Measurements from ENCODE around the gene IMMT. TPM values are rescaled to one million over a fixed set of nuclear protein-coding genes. Genes with fewer than 3 reads are reported as not detected.

The IMMT gene
- total and polyA plus RNA-seq, 9 of the 15 experiments (the other 6 are each of a cell fraction or from before 2014, with no cell fraction given) = 119 to 294 (median 140) TPM

GRCh38 chr2:86105969-86106945 is 89.0 kb downstream of the IMMT start, which contains the start of gene PTCD3 (continued):
- TF ChIP-seq DPF2 (IDR thresholded peaks at IDR 0.05) = no peak
- TF ChIP-seq IRF1 (CRISPR knock-in tag; IDR thresholded peaks at IDR 0.05; ENCODE audit: borderline replicate concordance) = no peak
- peak in 1 of 2 experiments; percentile 40; a peak in 1 of 4 replicates for TF ChIP-seq TEAD1 (CRISPR knock-in tag; IDR thresholded peaks at IDR 0.05)
- 0 out of 2 replicates have a peak, but pooled peaks have one; percentile 9 for TF ChIP-seq TCF3 (CRISPR knock-in tag; IDR thresholded peaks at IDR 0.05)
- no peak for TF ChIP-seq ERF (CRISPR knock-in tag; IDR thresholded peaks at IDR 0.05)
- no peak for TF ChIP-seq TAL1 (IDR thresholded peaks at IDR 0.05)
- TF ChIP-seq ZNF449 (CRISPR knock-in tag; IDR thresholded peaks at IDR 0.05) = no peak
- TF ChIP-seq FOXO4 (CRISPR knock-in tag; IDR thresholded peaks at IDR 0.05) = no peak
- no peak for TF ChIP-seq ZNF717 (CRISPR knock-in tag; IDR thresholded peaks at IDR 0.05)
- no peak for TF ChIP-seq CREB5 (CRISPR knock-in tag; IDR thresholded peaks at IDR 0.05)
- no peak for TF ChIP-seq HBP1 (CRISPR knock-in tag; IDR thresholded peaks at IDR 0.05)
- TF ChIP-seq TBP (optimal IDR thresholded peaks at IDR 0.05; ENCODE audit: low read depth, low read length) = peak; percentile 90
- TF ChIP-seq USF1 (CRISPR knock-in tag; IDR thresholded peaks at IDR 0.05) = peak; percentile 6; the same call in 1 of the 2 replicates
- no peak for TF ChIP-seq MBD1 (CRISPR knock-in tag; IDR thresholded peaks at IDR 0.05)
- TF ChIP-seq MEF2D (tag; conservative IDR thresholded peaks at IDR 0.05; ENCODE audit: low read depth) = no peak
- TF ChIP-seq SPI1 (IDR thresholded peaks at IDR 0.05; ENCODE audit: borderline replicate concordance, low read depth, low read length) = no peak
- no peak for TF ChIP-seq ZNF217 (CRISPR knock-in tag; IDR thresholded peaks at IDR 0.05)
- TF ChIP-seq GABPB1 (CRISPR knock-in tag; IDR thresholded peaks at IDR 0.05) = no peak

Data from K562 (cell line).